A549 (cell line): ENCODE results near the gene ARID3A. TPM values are rescaled to one million over a fixed set of nuclear protein-coding genes. Genes with fewer than 3 reads are reported as not detected.

Source experiments
- ATAC-seq, 2 experiments: fragments of 200-7000 bp in 1 of 2; fragments of >200 bp in 1 of 2; cut with Nextera tagmentation in 1 of 2; cut with Tn5 transposase in 1 of 2; 3 replicates each; pipeline versions ENCODE4 v1.8.0 to v1.9.1; 2018 to 2020; ENCODE audit warnings: mild to moderate bottlenecking in 1 of 2, moderate library complexity in 1 of 2
- CTCF ChIA-PET: fragments of 300-600 bp; sonication (Branson Sonifier 250); formaldehyde crosslinking; extraction: SDS; loops from one replicate; lab custom pipeline; 2021; ENCODE audit warnings: antibody characterized with exemption, inconsistent platforms; lab: Yijun Ruan, JAX
- POLR2A ChIA-PET: fragments of 350-600 bp; formaldehyde crosslinking; extraction: SDS; loops from one replicate; lab custom pipeline; 2021; ENCODE audit warnings: antibody characterized with exemption, inconsistent platforms; lab: Yijun Ruan, JAX
- DNase-seq, 2 experiments: peaks; one replicate each; pipeline versions ENCODE4 v3.0.0 to v3.0.0-alpha.2; 2011 to 2016; ENCODE audit warnings: low read depth in 1 of 2, low spot score in 1 of 2
- FAIRE-seq: peaks from 2 replicates; lab custom pipeline; 2011; peaks lifted over from hg19 to GRCh38; lab: Jason Lieb, UNC
- H3K27ac ChIP-seq, 2 experiments: fragments of >200 bp; sonication (Bioruptor Twin); formaldehyde crosslinking; 3 replicates each; pipeline ENCODE4 v1.5.1; 2016 to 2017
- H3K4me1 ChIP-seq: fragments of >200 bp; sonication (Bioruptor Twin); formaldehyde crosslinking; 3 replicates; pipeline ENCODE4 v1.6.1; 2016
- H3K4me2 ChIP-seq: fragments of >200 bp; sonication (Bioruptor Twin); formaldehyde crosslinking; 3 replicates; pipeline ENCODE4 v1.6.1; 2016
- H3K4me3 ChIP-seq: fragments of >200 bp; sonication (Bioruptor Twin); formaldehyde crosslinking; 3 replicates; pipeline ENCODE4 v1.5.1; 2016
- H3K9me3 ChIP-seq: fragments of >200 bp; sonication (Bioruptor Twin); formaldehyde crosslinking; 3 replicates; pipeline ENCODE4 v1.6.1; 2016
- BHLHE40 ChIP-seq: IDR thresholded peaks from 2 replicates; pipeline ENCODE4 v1.6.1; 2012; ENCODE audit warnings: low read depth, low read length, inconsistent platforms
- EHMT2 ChIP-seq: fragments of 200-600 bp; sonication (generic); IDR thresholded peaks from 2 replicates; pipeline ENCODE4 v1.6.1; 2016; ENCODE audit warnings: antibody characterized with exemption, low read depth, mild to moderate bottlenecking, moderate library complexity
- FOSL2 ChIP-seq, 2 experiments: fragments of 450-650 bp in 1 of 2; fragments of >200 bp in 1 of 2; sonication (Bioruptor Twin) in 1 of 2; formaldehyde crosslinking; IDR thresholded peaks; 2 replicates each; pipeline versions ENCODE4 v1.5.0 to v1.6.1; 2016 to 2020; ENCODE audit warnings: mild to moderate bottlenecking in 1 of 2, moderate library complexity in 1 of 2
- FOXS1 ChIP-seq: fragments of 250-450 bp; sonication (Bioruptor Pico); IDR thresholded peaks from 2 replicates; pipeline ENCODE4 v1.5.0; 2020; ENCODE audit warnings: mild to moderate bottlenecking, moderate library complexity
- GATA3 ChIP-seq: IDR thresholded peaks from 2 replicates; pipeline ENCODE4 v1.6.1; 2012; ENCODE audit warnings: borderline replicate concordance
- HDAC2 ChIP-seq: fragments of 200-600 bp; sonication (generic); IDR thresholded peaks from 2 replicates; pipeline ENCODE4 v1.6.1; 2016
- JUN ChIP-seq, 2 experiments: fragments of >200 bp; sonication (Bioruptor Twin); formaldehyde crosslinking; IDR thresholded peaks; 2 replicates in 1 of 2; 3 replicates in 1 of 2; pipeline ENCODE4 v1.6.1; 2016 to 2017
- PBX3 ChIP-seq: IDR thresholded peaks from 2 replicates; pipeline ENCODE4 v1.6.1; 2012
- PHF8 ChIP-seq: fragments of 200-600 bp; sonication (generic); IDR thresholded peaks from 2 replicates; pipeline ENCODE4 v1.6.1; 2016; ENCODE audit warnings: low read depth, mild to moderate bottlenecking, antibody characterized with exemption, moderate library complexity, borderline replicate concordance
- POLR2A ChIP-seq: IDR thresholded peaks from 2 replicates; pipeline ENCODE4 v1.6.1; 2012; ENCODE audit warnings: mild to moderate bottlenecking, low read length
- RAD21 ChIP-seq, 2 experiments: fragments of >200 bp in 1 of 2; sonication (Bioruptor Twin) in 1 of 2; formaldehyde crosslinking in 1 of 2; IDR thresholded peaks in 1 of 2; conservative IDR thresholded peaks in 1 of 2; 2 replicates in 1 of 2; 3 replicates in 1 of 2; pipeline ENCODE4 v1.6.1; 2012 to 2018; ENCODE audit warnings: inconsistent platforms in 1 of 2
- RARB ChIP-seq: fragments of 250-450 bp; sonication (Bioruptor Pico); IDR thresholded peaks from 2 replicates; pipeline ENCODE4 v1.8.0; 2021; ENCODE audit warnings: mild to moderate bottlenecking, moderate library complexity
- SMC3 ChIP-seq: fragments of >200 bp; sonication (Bioruptor Twin); formaldehyde crosslinking; IDR thresholded peaks from 3 replicates; pipeline ENCODE4 v1.6.1; 2018; ENCODE audit warnings: inconsistent platforms
- SREBF2 ChIP-seq: fragments of 450-650 bp; IDR thresholded peaks from 2 replicates; pipeline ENCODE4 v1.6.1; 2014; ENCODE audit warnings: mild to moderate bottlenecking, moderate library complexity
- TFCP2L1 ChIP-seq: fragments of 250-450 bp; sonication (Bioruptor Pico); IDR thresholded peaks from 2 replicates; pipeline ENCODE4 v1.5.0; 2021; ENCODE audit warnings: mild to moderate bottlenecking
- ZC3H11A ChIP-seq: fragments of 450-650 bp; IDR thresholded peaks from 2 replicates; pipeline ENCODE4 v1.6.1; 2014; ENCODE audit warnings: antibody characterized with exemption, mild to moderate bottlenecking
- WGBS: methylation state at CpG from one replicate; pipeline ENCODE4 v1.1.6; 2017; ENCODE audit errors: missing lambda C conversion rate; 5-methylcytosine and 5-hydroxymethylcytosine counted together
- polyA plus RNA-seq, 4 experiments: library from polyadenylated mRNA; depleted of rRNA in 3 of 4; stranded (reverse); fragments of >200 nt; fragmentation: RNase III in 1 of 4; extraction: RNeasy Plus Mini Kit Qiagen cat#74134 plus additional on column Dnase treatment in 1 of 4; gene quantifications; 2 replicates in 3 of 4; 3 replicates in 1 of 4; pipeline ENCODE4 v1.2.3, GENCODE V29; 2011 to 2017
- TF ChIP-seq, protein P1 (sequence below): fragments of >200 bp; sonication (Bioruptor Twin); formaldehyde crosslinking; IDR thresholded peaks from 3 replicates; pipeline ENCODE4 v1.6.1; 2016
- TF ChIP-seq, protein P2 (sequence below): fragments of >200 bp; sonication (Bioruptor Twin); formaldehyde crosslinking; IDR thresholded peaks from 2 replicates; pipeline ENCODE4 v1.6.1; 2016

Gene ARID3A
- polyA plus RNA-seq, 2 of the 4 experiments (the other 2 are of a cell fraction), result 3.3 to 6.1 TPM

DNA sequence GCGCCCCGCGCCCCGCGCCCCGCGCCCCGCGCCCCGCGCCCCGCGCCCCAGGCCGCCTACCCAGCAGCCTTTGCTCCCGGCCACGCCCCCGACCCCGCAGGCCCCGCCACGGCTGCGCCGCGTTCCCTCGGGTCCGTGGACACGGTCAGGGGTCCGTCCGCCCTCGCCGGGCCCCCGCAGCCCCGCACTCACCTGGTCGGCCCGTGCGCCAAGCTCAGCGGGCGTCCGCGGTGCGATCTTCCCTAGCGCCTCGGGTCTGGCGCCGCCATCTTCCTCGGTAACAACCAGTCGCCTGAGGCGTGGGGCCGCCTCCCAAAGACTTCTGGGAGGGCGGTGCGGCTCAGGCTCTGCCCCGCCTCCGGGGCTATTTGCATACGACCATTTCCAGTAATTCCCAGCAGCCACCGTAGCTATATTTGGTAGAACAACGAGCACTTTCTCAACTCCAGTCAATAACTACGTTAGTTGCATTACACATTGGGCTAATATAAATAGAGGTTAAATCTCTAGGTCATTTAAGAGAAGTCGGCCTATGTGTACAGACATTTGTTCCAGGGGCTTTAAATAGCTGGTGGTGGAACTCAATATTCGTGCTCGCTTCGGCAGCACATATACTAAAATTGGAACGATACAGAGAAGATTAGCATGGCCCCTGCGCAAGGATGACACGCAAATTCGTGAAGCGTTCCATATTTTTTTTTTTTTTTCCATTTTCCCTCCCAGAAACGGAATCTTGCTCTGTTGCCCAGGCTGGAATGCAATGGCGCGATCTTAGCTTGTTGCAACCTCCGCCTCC lies 32.7 kb upstream of the ARID3A start, which contains the start of the genes MED16 and RNU6-9:
Gene MED16, minus strand, starts transcription at position 294 of the 796 bp plus-strand sequence. CDS start 2,056 bp downstream, outside the sequence.
Gene RNU6-9, plus strand, starts transcription at position 591 of the 796 bp plus-strand sequence.
- no peak for FAIRE-seq
- POLR2A ChIA-PET, result interaction anchor here (1.1 kb wide), 2 partner anchors 14 to 30 kb away, joined by 3 to 8 read pairs; no protein-coding TSS in a partner anchor
- Histone ChIP-seq H3K9me3 (no peaks in the 10 kb centered on the region), H3K4me2 (peak within 1 kb of the TSS; percentile 95), H3K4me3 (peak within 1 kb of the TSS; percentile 89), H3K4me1 (no peaks in the 10 kb centered on the region), H3K27ac (peak within 1 kb of the TSS; percentile 98 to 100)
- DNase-seq, result peak; percentile 84 to 90
- WGBS, result 1% methylated on average over 18 of the region's 69 CpGs
- ATAC-seq, result peak; percentile 88 to 90
- 0 out of 3 replicates have a peak, but pooled peaks have one; percentile 13 for TF ChIP-seq SMC3
- TF ChIP-seq PHF8, result 0 out of 2 replicates have a peak, but pooled peaks have one; percentile 16
- no peak for TF ChIP-seq GATA3
- peak; percentile 45 for TF ChIP-seq POLR2A
- TF ChIP-seq SREBF2, result peak; percentile 79
- CTCF ChIA-PET, result interaction anchor here (0.6 to 1.4 kb wide), 3 partner anchors 14 to 89 kb away, joined by 3 to 5 read pairs (median 3); no protein-coding TSS in a partner anchor

DNA sequence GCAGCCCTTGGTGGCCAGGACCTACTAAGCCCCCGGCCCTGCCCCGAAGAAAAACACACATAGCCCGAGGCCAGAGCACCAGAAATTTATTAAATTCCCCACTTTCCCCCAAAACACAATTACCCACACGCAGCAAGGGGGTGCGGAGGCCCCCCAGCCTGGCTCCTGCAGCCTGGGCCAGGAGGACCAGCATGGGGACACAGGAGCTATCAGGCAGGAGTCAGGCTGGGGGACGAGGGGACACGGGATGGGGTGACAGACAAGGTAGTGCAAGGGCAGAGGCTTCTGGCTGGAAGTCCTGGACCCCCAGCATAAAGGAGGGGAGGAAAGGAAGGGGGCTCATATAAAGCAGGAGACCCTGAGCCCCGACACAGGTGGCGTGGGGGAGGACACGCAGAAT lies 29.4 kb upstream of the ARID3A start:
- FAIRE-seq (no peak), ATAC-seq (no peak), DNase-seq (no peak)
- H3K4me1 ChIP-seq, result peaks cover 5% of the 10 kb centered on the region; the same call in 1 of the 3 replicates
- no peaks in the 10 kb centered on the region for H3K9me3 ChIP-seq
- no peak overlapping the region for H3K4me2 ChIP-seq
- H3K27ac ChIP-seq, result no peak overlapping the region
- TF ChIP-seq RARB (CRISPR knock-in tag), result no peak
- TF ChIP-seq PBX3, result no peak
- TF ChIP-seq, protein P1, sequence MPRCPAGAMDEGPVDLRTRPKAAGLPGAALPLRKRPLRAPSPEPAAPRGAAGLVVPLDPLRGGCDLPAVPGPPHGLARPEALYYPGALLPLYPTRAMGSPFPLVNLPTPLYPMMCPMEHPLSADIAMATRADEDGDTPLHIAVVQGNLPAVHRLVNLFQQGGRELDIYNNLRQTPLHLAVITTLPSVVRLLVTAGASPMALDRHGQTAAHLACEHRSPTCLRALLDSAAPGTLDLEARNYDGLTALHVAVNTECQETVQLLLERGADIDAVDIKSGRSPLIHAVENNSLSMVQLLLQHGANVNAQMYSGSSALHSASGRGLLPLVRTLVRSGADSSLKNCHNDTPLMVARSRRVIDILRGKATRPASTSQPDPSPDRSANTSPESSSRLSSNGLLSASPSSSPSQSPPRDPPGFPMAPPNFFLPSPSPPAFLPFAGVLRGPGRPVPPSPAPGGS, result no peak
- TF ChIP-seq HDAC2, result no peak
- WGBS, result 96% methylated on average over 8 of the region's 10 CpGs
- ChIA-PET POLR2A (no interaction called here), CTCF (interaction anchor here (0.7 to 1.9 kb wide), 6 partner anchors 9 to 85 kb away, joined by 3 to 8 read pairs (median 4); no protein-coding TSS in a partner anchor)
- no peak overlapping the region for H3K4me3 ChIP-seq

- Histone ChIP-seq H3K4me1 (peaks cover 5% of the 10 kb centered on the region; the same call in 1 of the 3 replicates), H3K4me3 (no peak overlapping the region), H3K27ac (no peak overlapping the region), H3K4me2 (no peak overlapping the region), H3K9me3 (no peaks in the 10 kb centered on the region)
- CTCF ChIA-PET, result interaction anchor here (0.7 to 1.5 kb wide), 4 partner anchors 8 to 85 kb away, joined by 3 to 4 read pairs (median 4); no protein-coding TSS in a partner anchor
- POLR2A ChIA-PET, result no interaction called here
- no peak for TF ChIP-seq FOSL2 (IDR thresholded peaks at IDR 0.05)
- no peak for TF ChIP-seq FOSL2 (CRISPR knock-in tag; IDR thresholded peaks at IDR 0.05)
- TF ChIP-seq BHLHE40, result no peak
- TF ChIP-seq EHMT2, result no peak
- no peak for TF ChIP-seq JUN (IDR thresholded peaks at IDR 0.05)
- no peak for TF ChIP-seq RAD21 (conservative IDR thresholded peaks at IDR 0.05 in 1 of 2, IDR thresholded peaks at IDR 0.05 in 1 of 2)
- TF ChIP-seq ZC3H11A, result no peak
- TF ChIP-seq FOXS1 (CRISPR knock-in tag), result no peak
- TF ChIP-seq, protein P2, sequence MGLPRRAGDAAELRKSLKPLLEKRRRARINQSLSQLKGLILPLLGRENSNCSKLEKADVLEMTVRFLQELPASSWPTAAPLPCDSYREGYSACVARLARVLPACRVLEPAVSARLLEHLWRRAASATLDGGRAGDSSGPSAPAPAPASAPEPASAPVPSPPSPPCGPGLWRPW, result no peak
- TF ChIP-seq TFCP2L1, result no peak
- no peak for ATAC-seq
- no peak for FAIRE-seq
- no peak for DNase-seq
- WGBS, result 96% methylated on average over 11 of the region's 11 CpGs
Measured at GRCh38 chr19:896999-897398, 28.8 kb upstream of the ARID3A start.
